Adrenal gland (tissue), 12 donors: ENCODE data around the gene HOXB1. TPM values are rescaled to one million over a fixed set of nuclear protein-coding genes. Genes with fewer than 3 reads are reported as not detected.

Source experiments
- DNase-seq, 7 donors: peaks; one replicate each; pipeline ENCODE4 v3.0.0-alpha.2; 2019 to 2020
- H3K27ac ChIP-seq, 5 donors: fragments of 200-600 bp; sonication (generic) in 4 of 5; 1 replicate in 3 of 5; 2 replicates in 2 of 5; pipeline versions ENCODE4 v1.5.1 to v1.8.0; 2016 to 2020; ENCODE audit warnings: mild to moderate bottlenecking in 1 of 5
- H3K27me3 ChIP-seq: fragments of 200-600 bp; 2 replicates; pipeline ENCODE4 v1.8.0; 2021
- H3K36me3 ChIP-seq, 2 donors: fragments of 200-600 bp; replicated peaks in 1 of 2; 1 replicate in 1 of 2; 2 replicates in 1 of 2; pipeline versions ENCODE4 v1.5.1 to v1.8.0; 2018 to 2022
- H3K4me1 ChIP-seq, 2 donors: fragments of 200-600 bp; replicated peaks in 1 of 2; 1 replicate in 1 of 2; 2 replicates in 1 of 2; pipeline versions ENCODE4 v1.5.1 to v1.8.0; 2018 to 2021
- H3K4me3 ChIP-seq, 4 donors: fragments of 200-600 bp; sonication (generic) in 3 of 4; one replicate each; pipeline ENCODE4 v1.5.1; 2016 to 2018
- H3K9me3 ChIP-seq, 3 donors: fragments of 200-600 bp; sonication (generic) in 1 of 3; replicated peaks in 1 of 3; 1 replicate in 2 of 3; 2 replicates in 1 of 3; pipeline versions ENCODE4 v1.5.1 to v1.8.0; 2016 to 2021
- CTCF ChIP-seq, 6 experiments: fragments of 450-650 bp in 4 of 6; fragments of 200-600 bp in 2 of 6; sonication (generic) in 1 of 6; IDR thresholded peaks; 1 replicate in 5 of 6; 2 replicates in 1 of 6; pipeline versions ENCODE4 v1.5.1 to v1.8.0; 2016 to 2021; ENCODE audit warnings: antibody characterized with exemption in 6 of 6, mild to moderate bottlenecking in 2 of 6, moderate library complexity in 1 of 6
- POLR2A ChIP-seq, 2 donors: fragments of 450-650 bp; IDR thresholded peaks; one replicate each; pipeline ENCODE4 v1.6.1; 2017; ENCODE audit warnings: antibody characterized with exemption in 2 of 2, mild to moderate bottlenecking in 2 of 2, moderate library complexity in 1 of 2
- WGBS, 4 donors: extraction: QIAGEN DNeasy Blood & Tissue Kit in 2 of 4; methylation state at CpG; one replicate each; pipeline versions ENCODE4 v1.1.5 to v1.1.7; 2013 to 2017; 5-methylcytosine and 5-hydroxymethylcytosine counted together
- intact Hi-C, 2 donors: fragments of 100-400 bp; cut with DNase I; formaldehyde crosslinking; loops; one replicate each; pipeline versions ENCODE4 v1.14.1 to v1.15.0; 2022 to 2023
- polyA plus RNA-seq, 3 donors: library from polyadenylated mRNA; stranded (reverse); fragments of 200-250 nt in 2 of 3; fragments of 350-450 nt in 1 of 3; fragmentation: Illumina TruSeq in 1 of 3; extraction: RNeasy Lipid Tissue Mini Kit (QIAGEN cat#74804) in 1 of 3; gene quantifications; one replicate each; pipeline ENCODE4 v1.2.3, GENCODE V29; 2013 to 2014
- total RNA-seq, 9 donors: library from RNA; depleted of rRNA in 4 of 9; stranded (reverse); fragments of >200 nt in 4 of 9; fragments of 120-200 nt in 1 of 9; fragmentation: NEBNext Ultra II Directional in 1 of 9; extraction: Animal tissue kit (Norgen Biotek cat#: 25700) in 1 of 9; gene quantifications; one replicate each; pipeline versions ENCODE4 v1.1.0 to v1.2.4, GENCODE V29; 2013 to 2023
- donor health status: healthy with polysubstance abuse.
- donor health status: Bipolar disorder and iron deficiency.
- donor health status: DM: yes; HTN: yes; CAD: no.
- donor health status: DM: no; HTN: no; CAD: no.
- donor health status: DM: no; HTN: no; CAD: no.
- donor health status: DM: yes; HTN: yes; CAD: no.

HOXB1 gene
- total and polyA plus RNA-seq, 12 donors: not detected

GRCh38 chr17:48489781-48490180, 41.0 kb downstream of the HOXB1 start:
- TF ChIP-seq POLR2A (IDR thresholded peaks at IDR 0.05): no peak
- TF ChIP-seq CTCF (IDR thresholded peaks at IDR 0.05): no peak
- no peaks in the 10 kb centered on the region for H3K27me3 ChIP-seq
- 90 to 93% (median 93%) methylated on average over 13 of the region's 13 CpGs for WGBS, 4 donors
- intact Hi-C loops: loop anchor here in 1 of 2 donors (10.0 kb wide), 1 partner anchor 135 kb away; no protein-coding TSS in a partner anchor
- H3K4me3 ChIP-seq: no peak overlapping the region
- no peak for DNase-seq
- H3K4me1 ChIP-seq: peaks cover 5 to 15% of the 10 kb centered on the region in 2 donors
- H3K27ac ChIP-seq: no peak overlapping the region
- H3K9me3 ChIP-seq: no peaks in the 10 kb centered on the region
- no peaks in the 10 kb centered on the region for H3K36me3 ChIP-seq

- Histone ChIP-seq H3K4me1 (peaks cover 5 to 15% of the 10 kb centered on the region in 2 donors), H3K27me3 (no peaks in the 10 kb centered on the region), H3K4me3 (no peak overlapping the region), H3K36me3 (no peaks in the 10 kb centered on the region), H3K9me3 (no peaks in the 10 kb centered on the region), H3K27ac (no peak overlapping the region)
- 39 to 68% (median 67%) methylated on average over 3 of the region's 3 CpGs for WGBS, 4 donors
- DNase-seq: no peak
- intact Hi-C loops: loop anchor here in 1 of 2 donors (10.0 kb wide), 1 partner anchor 134 kb away; no protein-coding TSS in a partner anchor
- no peak for TF ChIP-seq CTCF (IDR thresholded peaks at IDR 0.05)
Measured at GRCh38 chr17:48488548-48489106, 42.2 kb downstream of the HOXB1 start.

- H3K4me3 ChIP-seq: no peak overlapping the region
- no peak for DNase-seq
- no peak for TF ChIP-seq POLR2A (IDR thresholded peaks at IDR 0.05)
- TF ChIP-seq CTCF (IDR thresholded peaks at IDR 0.05): no peak
- H3K36me3 ChIP-seq: no peaks in the 10 kb centered on the region
- no peak overlapping the region for H3K27ac ChIP-seq
- 73 to 94% (median 86%) methylated on average over 2 of the region's 2 CpGs for WGBS, 4 donors
- no peaks in the 10 kb centered on the region for H3K9me3 ChIP-seq
- H3K27me3 ChIP-seq: no peaks in the 10 kb centered on the region
- H3K4me1 ChIP-seq: peaks cover 0 to 3% of the 10 kb centered on the region in 2 donors
- intact Hi-C loops: loop anchor here in 1 of 2 donors (10.0 kb wide), 1 partner anchor 132 kb away; no protein-coding TSS in a partner anchor
Measured at GRCh38 chr17:48487221-48487620, 43.6 kb downstream of the HOXB1 start.

DNA sequence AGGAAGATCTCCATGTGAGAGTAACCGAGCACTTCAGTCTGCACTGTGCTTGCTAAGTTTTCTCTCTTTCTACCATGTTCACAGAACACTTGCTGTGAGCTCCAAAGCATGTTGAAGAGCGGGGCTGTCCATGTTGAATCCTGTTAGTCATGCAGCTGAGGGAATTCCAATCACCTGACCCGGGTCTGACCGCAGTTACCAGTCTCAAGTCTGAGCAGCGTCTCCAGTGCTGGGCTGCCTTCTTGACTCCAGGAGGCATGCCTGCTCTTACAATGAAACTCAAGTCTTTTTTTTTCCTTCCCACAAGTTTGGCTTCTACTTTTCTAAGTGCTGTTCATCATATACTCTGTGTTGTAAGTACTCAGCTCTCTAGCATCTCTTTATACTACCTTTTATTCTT, 44.3 kb downstream of the HOXB1 start:
- 77 to 90% (median 86%) methylated on average over 5 of the region's 5 CpGs for WGBS, 4 donors

More for the DNA sequence above, 44.3 kb downstream of the HOXB1 start:
- intact Hi-C loops: loop anchor here in 1 of 2 donors (10.0 kb wide), 1 partner anchor 132 kb away; no protein-coding TSS in a partner anchor
- H3K4me1 ChIP-seq: no peaks in the 10 kb centered on the region
- no peaks in the 10 kb centered on the region for H3K36me3 ChIP-seq
- no peaks in the 10 kb centered on the region for H3K27me3 ChIP-seq
- TF ChIP-seq CTCF (IDR thresholded peaks at IDR 0.05) (no peak), POLR2A (IDR thresholded peaks at IDR 0.05) (no peak)
- H3K27ac ChIP-seq: no peak overlapping the region
- DNase-seq: no peak
- no peak overlapping the region for H3K4me3 ChIP-seq
- no peaks in the 10 kb centered on the region for H3K9me3 ChIP-seq
